VCaP (cell line): ENCODE measurements around the gene EIF2AK2.

Experiments used
- H3K27ac ChIP-seq: fragments of 450-650 bp; 2 replicates; pipeline ENCODE4 v1.5.1; 2017
- CTCF ChIP-seq: fragments of 450-650 bp; conservative IDR thresholded peaks from 2 replicates; pipeline ENCODE4 v1.5.1; 2017; ENCODE audit warnings: mild to moderate bottlenecking, moderate library complexity

The EIF2AK2 gene

DNA sequence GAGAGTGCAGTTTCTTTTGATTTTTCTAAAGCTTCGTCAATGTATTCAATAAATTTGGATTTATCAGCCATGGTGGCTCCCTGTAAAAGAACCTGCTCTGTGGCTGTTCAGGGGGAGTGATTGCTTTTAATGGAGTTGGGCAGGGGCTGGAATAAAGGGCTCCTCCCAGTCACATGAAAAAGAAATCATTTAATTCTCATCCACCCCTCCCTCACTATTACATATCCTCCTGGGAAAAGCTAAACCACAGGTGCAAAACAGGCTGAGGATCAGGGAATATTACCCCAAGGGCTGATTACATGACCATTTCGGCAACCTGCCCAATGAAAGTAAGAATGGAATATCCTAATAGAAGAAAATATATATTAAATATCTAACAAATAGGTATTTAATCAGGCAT, 31.8 kb upstream of the EIF2AK2 start, which contains the start of gene SULT6B1:
TSS of gene SULT6B1 (minus strand) at position 101 of the 400 bp plus-strand sequence. CDS start at position 71, 30 bp downstream.
- TF ChIP-seq CTCF = no peak
- H3K27ac ChIP-seq = no peak within 1 kb of the TSS

- no peak overlapping the region for H3K27ac ChIP-seq
- no peak for TF ChIP-seq CTCF
Measured at GRCh38 chr2:37181726-37182684, 25.2 kb upstream of the EIF2AK2 start.

- no peak for TF ChIP-seq CTCF
- no peak overlapping the region for H3K27ac ChIP-seq
Measured at GRCh38 chr2:37180640-37181039, 23.9 kb upstream of the EIF2AK2 start.

DNA sequence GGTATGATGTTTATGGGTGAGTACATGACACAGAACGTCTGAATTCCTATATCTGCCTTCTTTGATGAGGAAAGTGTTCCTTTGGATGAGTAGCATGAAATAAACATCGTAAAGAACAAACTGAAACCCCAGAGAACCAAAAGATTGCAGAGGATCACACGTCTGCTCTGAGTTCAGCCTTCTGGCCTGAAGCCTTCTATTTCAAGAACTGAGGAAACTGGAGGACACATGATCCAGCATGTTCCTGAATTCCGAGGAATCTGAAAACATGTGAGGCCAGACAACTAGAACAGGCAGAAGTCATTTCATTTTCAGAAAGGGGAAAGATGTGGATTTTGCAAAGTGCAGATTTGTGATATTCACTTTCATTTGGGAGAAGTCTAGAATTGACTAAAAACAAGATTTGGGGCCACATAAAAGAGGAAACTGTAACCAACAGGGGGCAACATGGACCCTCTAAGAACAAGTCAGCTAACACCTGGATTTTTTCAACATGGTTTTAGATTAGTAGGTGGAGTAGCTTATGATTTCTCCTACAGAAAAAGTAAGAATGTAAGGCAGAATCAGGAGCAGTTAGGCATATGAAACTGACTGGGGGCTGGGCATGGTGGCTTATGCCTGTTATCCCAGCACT, 23.3 kb upstream of the EIF2AK2 start:
- TF ChIP-seq CTCF = no peak
- H3K27ac ChIP-seq = no peak overlapping the region

DNA sequence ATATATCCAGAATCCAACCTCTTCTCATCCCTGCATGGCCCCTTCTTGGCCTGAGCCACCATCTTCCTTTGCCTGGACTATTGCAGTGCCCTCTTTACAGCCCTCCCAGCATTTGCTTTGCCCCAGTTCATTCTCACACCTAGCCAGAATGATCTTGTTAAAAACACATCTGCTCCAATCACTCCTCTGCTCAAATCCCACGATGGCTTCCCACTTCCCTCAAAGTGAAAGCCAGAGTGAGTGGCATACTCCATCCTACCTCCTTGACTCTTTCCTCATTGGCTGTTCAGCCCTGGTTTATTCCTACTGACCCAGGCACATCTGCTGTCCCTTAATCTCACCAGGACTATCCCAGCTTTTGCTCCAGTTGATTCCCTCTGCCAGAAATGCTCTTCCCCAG, 17.0 kb upstream of the EIF2AK2 start:
- no peak overlapping the region for H3K27ac ChIP-seq
- no peak for TF ChIP-seq CTCF

DNA sequence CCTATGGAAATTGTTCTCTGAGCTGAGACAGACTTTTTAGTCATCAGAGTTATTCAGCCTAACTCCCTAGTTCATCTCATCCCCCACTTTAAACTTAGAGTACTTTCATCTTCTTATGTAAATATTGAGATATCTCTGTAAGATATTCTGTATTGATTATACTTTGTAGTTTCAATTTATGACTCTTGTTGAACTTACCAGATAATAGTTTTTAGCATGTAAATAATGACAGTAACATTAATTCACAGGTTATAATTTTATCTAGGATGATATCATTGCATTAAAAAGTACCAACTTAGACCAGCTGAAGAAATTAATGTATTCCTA, 14.8 kb upstream of the EIF2AK2 start:
- TF ChIP-seq CTCF = no peak
- H3K27ac ChIP-seq = no peak overlapping the region

GRCh38 chr2:37168217-37168981, 11.6 kb upstream of the EIF2AK2 start:
- peak; percentile 85 for TF ChIP-seq CTCF
- no peak overlapping the region for H3K27ac ChIP-seq
